B cell (primary cell): ENCODE results near the gene SCN4A. TPM values are rescaled to one million over a fixed set of nuclear protein-coding genes. Genes with fewer than 3 reads are reported as not detected.

Experiments used
- ATAC-seq: fragments of 200-7000 bp; cut with Tn5 transposase; one replicate; pipeline ENCODE4 v1.10.0; 2021; ENCODE audit warnings: low read depth, mild to moderate bottlenecking, moderate number of reproducible peaks, moderate library complexity
- CTCF ChIA-PET: fragments of 350-600 bp; sonication (Branson Sonifier 250); formaldehyde crosslinking; loops from one replicate; lab custom pipeline; 2021; ENCODE audit warnings: antibody characterized with exemption, inconsistent platforms; lab: Charles Lee
- POLR2A ChIA-PET: fragments of 350-600 bp; sonication (Branson Sonifier 250); formaldehyde crosslinking; loops from one replicate; lab custom pipeline; 2021; ENCODE audit warnings: antibody characterized with exemption; lab: Charles Lee
- DNase-seq: peaks from one replicate; pipeline ENCODE4 v3.0.0; 2013
- H2AFZ ChIP-seq: 2 replicates; pipeline ENCODE4 v1.6.1; 2012; ENCODE audit warnings: mild to moderate bottlenecking, low read depth, low read length; ENCODE audit not compliant: insufficient read depth, poor library complexity, severe bottlenecking
- H3K27ac ChIP-seq, 2 donors: 1 replicate in 1 of 2; 2 replicates in 1 of 2; pipeline ENCODE4 v1.5.1; 2012 to 2013; ENCODE audit warnings: low read length in 2 of 2, mild to moderate bottlenecking in 2 of 2, moderate library complexity in 1 of 2
- H3K27me3 ChIP-seq, 4 experiments: fragments of 200-600 bp in 1 of 4; sonication (generic) in 1 of 4; replicated peaks in 1 of 4; 1 replicate in 2 of 4; 2 replicates in 2 of 4; pipeline versions ENCODE4 v1.6.1 to v1.7.0; 2013 to 2016; ENCODE audit warnings: low read length in 3 of 4, mild to moderate bottlenecking in 2 of 4, mixed read lengths in 1 of 4, moderate library complexity in 1 of 4; ENCODE audit not compliant: insufficient read depth in 4 of 4, control insufficient read depth in 3 of 4; ENCODE audit errors: control extremely low read depth in 1 of 4
- H3K36me3 ChIP-seq, 2 experiments: replicated peaks in 1 of 2; 1 replicate in 1 of 2; 2 replicates in 1 of 2; pipeline versions ENCODE4 v1.6.1 to v1.7.1; 2013; ENCODE audit warnings: low read length in 1 of 2; ENCODE audit not compliant: insufficient read depth in 2 of 2, control insufficient read depth in 1 of 2; ENCODE audit errors: control extremely low read depth in 1 of 2, extremely low read depth in 1 of 2
- H3K4me1 ChIP-seq, 2 donors: fragments of 200-600 bp in 1 of 2; sonication (generic) in 1 of 2; 1 replicate in 1 of 2; 2 replicates in 1 of 2; pipeline versions ENCODE4 v1.5.1 to v1.6.1; 2013 to 2017; ENCODE audit warnings: low read length in 2 of 2; ENCODE audit not compliant: control insufficient read depth in 2 of 2, insufficient read depth in 2 of 2
- H3K4me2 ChIP-seq: replicated peaks from 2 replicates; pipeline ENCODE3; 2012; ENCODE audit warnings: mild to moderate bottlenecking, low read depth, low read length; ENCODE audit not compliant: poor library complexity, severe bottlenecking
- H3K4me3 ChIP-seq, 5 experiments: fragments of 200-600 bp in 1 of 5; sonication (generic) in 1 of 5; 1 replicate in 3 of 5; 2 replicates in 2 of 5; pipeline versions ENCODE4 v1.5.1 to v1.7.0; 2011 to 2016; ENCODE audit warnings: low read length in 4 of 5, mild to moderate bottlenecking in 4 of 5, low read depth in 2 of 5, control low read depth in 1 of 5, moderate library complexity in 1 of 5; ENCODE audit not compliant: insufficient read depth in 1 of 5; ENCODE audit errors: control extremely low read depth in 1 of 5, extremely low read depth in 1 of 5
- H3K79me2 ChIP-seq: fragments of 200-600 bp; sonication (generic); one replicate; pipeline ENCODE4 v1.6.0; 2016; ENCODE audit warnings: low read length; ENCODE audit not compliant: control insufficient read depth, insufficient read depth
- H3K9ac ChIP-seq: fragments of 200-600 bp; sonication (generic); 2 replicates; pipeline ENCODE4 v1.6.1; 2017; ENCODE audit warnings: mild to moderate bottlenecking, low read length, moderate library complexity
- H3K9me3 ChIP-seq, 3 donors: one replicate each; pipeline versions ENCODE4 v1.6.1 to v1.7.1; 2013; ENCODE audit warnings: low read length in 2 of 3; ENCODE audit not compliant: control insufficient read depth in 2 of 3, insufficient read depth in 1 of 3; ENCODE audit errors: control extremely low read depth in 1 of 3
- H4K20me1 ChIP-seq: 2 replicates; pipeline ENCODE4 v1.6.0; 2012; ENCODE audit warnings: mild to moderate bottlenecking, low read length; ENCODE audit not compliant: insufficient read depth, control insufficient read depth, poor library complexity, severe bottlenecking
- H3K27ac Mint-ChIP-seq: one replicate; pipeline ENCODE4 v1.8.0; 2021; ENCODE audit warnings: mixed read lengths
- H3K27me3 Mint-ChIP-seq: one replicate; pipeline ENCODE4 v1.8.0; 2021; ENCODE audit warnings: mixed read lengths
- H3K4me1 Mint-ChIP-seq: one replicate; pipeline ENCODE4 v1.8.0; 2021; ENCODE audit warnings: mixed read lengths
- H3K4me3 Mint-ChIP-seq: one replicate; pipeline ENCODE4 v1.8.0; 2021; ENCODE audit warnings: mixed read lengths
- H3K9me3 Mint-ChIP-seq: one replicate; pipeline ENCODE4 v1.8.0; 2022; ENCODE audit warnings: mixed read lengths; ENCODE audit not compliant: insufficient read depth
- CTCF ChIP-seq: fragments of 200-600 bp; IDR thresholded peaks from one replicate; pipeline ENCODE4 v1.8.0; 2022; ENCODE audit warnings: antibody characterized with exemption, mild to moderate bottlenecking
- EZH2 ChIP-seq: IDR thresholded peaks from 2 replicates; pipeline ENCODE4 v1.6.1; 2012; ENCODE audit warnings: borderline replicate concordance, low read depth, mild to moderate bottlenecking, moderate library complexity, low read length; ENCODE audit not compliant: insufficient read depth, poor library complexity, severe bottlenecking
- WGBS: methylation state at CpG from one replicate; pipeline ENCODE4 v1.1.5; 2013; ENCODE audit warnings: missing lambda C conversion rate; ENCODE audit not compliant: insufficient coverage; 5-methylcytosine and 5-hydroxymethylcytosine counted together
- intact Hi-C: fragments of 100-400 bp; cut with micrococcal nuclease; formaldehyde crosslinking; loops from one replicate; pipeline ENCODE4 v1.10.0; 2022
- polyA plus RNA-seq: library from polyadenylated mRNA; depleted of rRNA; stranded (reverse); fragments of >200 nt; gene quantifications from 2 replicates; pipeline ENCODE4 v1.2.3, GENCODE V29; 2012
- total RNA-seq, 2 donors: library from RNA; stranded (reverse); fragments of 120-200 nt in 1 of 2; gene quantifications; 1 replicate in 1 of 2; 2 replicates in 1 of 2; pipeline versions ENCODE4 v1.2.3 to v1.2.4, GENCODE V29; 2013 to 2022

SCN4A gene
- total and polyA plus RNA-seq, 2 donors (not counting 1 experiment from before 2014, with no cell fraction given), result 1.1 to 1.4 TPM

GRCh38 chr17:63933598-63933997 is 39.1 kb downstream of the SCN4A start:
- peak overlapping the region; percentile 83 to 85 for H3K27ac ChIP-seq
- Mint-ChIP-seq H3K27ac (peak overlapping the region; percentile 97), H3K27me3 (no peaks in the 10 kb centered on the region), H3K4me3 (peak overlapping the region; percentile 99), H3K9me3 (no peaks in the 10 kb centered on the region), H3K4me1 (peaks cover 82% of the 10 kb centered on the region)
- H3K4me1 ChIP-seq, result peaks cover 59 to 82% of the 10 kb centered on the region in 2 donors
- H3K36me3 ChIP-seq, result peaks cover 0 to 32% of the 10 kb centered on the region in 2 experiments
- peaks cover 93% of the 10 kb centered on the region for H3K79me2 ChIP-seq
- peak overlapping the region in 4 of 5 experiments; percentile 94 to 100 (median 98) for H3K4me3 ChIP-seq
- peaks cover 35% of the 10 kb centered on the region for H4K20me1 ChIP-seq
- ChIA-PET POLR2A (interaction anchor here (0.7 to 12.1 kb wide), 7 partner anchors 9 to 522 kb away, joined by 3 to 360 read pairs (median 8); partner anchors contain the start of genes GH1 and ICAM2), CTCF (interaction anchor here (0.6 to 26.0 kb wide), 9 partner anchors 8 to 200 kb away, joined by 3 to 834 read pairs (median 12); partner anchors contain the start of gene GH1)
- no peaks in the 10 kb centered on the region for H3K27me3 ChIP-seq
- WGBS, result 90% methylated on average over 5 of the region's 8 CpGs
- H2AFZ ChIP-seq, result no peak overlapping the region
- ATAC-seq (no peak), DNase-seq (no peak)
- peaks cover 0 to 15% (median 6%) of the 10 kb centered on the region in 3 donors for H3K9me3 ChIP-seq
- no peak for TF ChIP-seq EZH2
- no peak for TF ChIP-seq CTCF
- intact Hi-C loops, result loop anchor here (5.0 kb wide), 2 partner anchors 89 to 564 kb away; partner anchors contain the start of genes ICAM2 and POLG2
- H3K4me2 ChIP-seq, result peak overlapping the region; percentile 97
- peak overlapping the region; percentile 97 for H3K9ac ChIP-seq

GRCh38 chr17:63932721-63933120 is 40.0 kb downstream of the SCN4A start:
- peaks cover 0 to 41% of the 10 kb centered on the region in 2 experiments for H3K36me3 ChIP-seq
- peaks cover 44% of the 10 kb centered on the region for H4K20me1 ChIP-seq
- no peak for ATAC-seq
- Mint-ChIP-seq H3K4me1 (peaks cover 83% of the 10 kb centered on the region), H3K27me3 (no peaks in the 10 kb centered on the region), H3K4me3 (peak overlapping the region; percentile 99), H3K27ac (peak overlapping the region; percentile 97), H3K9me3 (no peaks in the 10 kb centered on the region)
- H3K4me1 ChIP-seq, result peaks cover 63 to 82% of the 10 kb centered on the region in 2 donors
- peak overlapping the region; percentile 97 for H3K4me2 ChIP-seq
- peak overlapping the region; percentile 97 for H3K9ac ChIP-seq
- peak overlapping the region; percentile 54 to 100 (median 97) for H3K4me3 ChIP-seq
- peak overlapping the region; percentile 50 for H2AFZ ChIP-seq
- ChIA-PET POLR2A (interaction anchor here (0.6 to 12.1 kb wide), 12 partner anchors 8 to 214 kb away, joined by 3 to 360 read pairs (median 8); partner anchors contain the start of genes GH1 and ICAM2), CTCF (interaction anchor here (0.6 to 26.0 kb wide), 12 partner anchors 9 to 201 kb away, joined by 3 to 834 read pairs (median 10); partner anchors contain the start of gene GH1)
- intact Hi-C loops, result loop anchor here (1.0 to 5.0 kb wide), 4 partner anchors 10 to 565 kb away; partner anchors contain the start of genes ICAM2 and POLG2
- peak overlapping the region; percentile 83 to 85 for H3K27ac ChIP-seq
- H3K9me3 ChIP-seq, result peaks cover 0 to 15% (median 6%) of the 10 kb centered on the region in 3 donors
- WGBS, result 10% methylated on average over 4 of the region's 4 CpGs
- TF ChIP-seq CTCF, result no peak
- no peak for TF ChIP-seq EZH2
- DNase-seq, result peak; percentile 51
- H3K27me3 ChIP-seq, result no peaks in the 10 kb centered on the region
- peaks cover 98% of the 10 kb centered on the region for H3K79me2 ChIP-seq
